Measurements from ENCODE around the gene REG4.

Gene REG4

GRCh38 chr1:119799599-119800177 is 11.6 kb downstream of the REG4 start:
- ChIA-PET CTCF (interaction anchor here (2.2 kb wide), 1 partner anchor 9 kb away, joined by 7 read pairs; no protein-coding TSS in a partner anchor), POLR2A (no interaction called here)
- no peak for DNase-seq (ENCODE audit: extremely low spot score)
- no peak for TF ChIP-seq PKNOX1 (IDR thresholded peaks at IDR 0.05)
- no peak for TF ChIP-seq L3MBTL2 (conservative IDR thresholded peaks at IDR 0.05)
- TF ChIP-seq LEF1 (IDR thresholded peaks at IDR 0.05; ENCODE audit: borderline replicate concordance) = no peak
- TF ChIP-seq ARNT (IDR thresholded peaks at IDR 0.05) = no peak
- TF ChIP-seq ELF4 (IDR thresholded peaks at IDR 0.05) = no peak
- no peak for TF ChIP-seq FOXM1 (IDR thresholded peaks at IDR 0.05; ENCODE audit: borderline replicate concordance)
- TF ChIP-seq SP1 (IDR thresholded peaks at IDR 0.05) = no peak
- no peak for TF ChIP-seq BHLHE40 (IDR thresholded peaks at IDR 0.05; ENCODE audit: borderline replicate concordance)
- no peak for TF ChIP-seq HDGF (IDR thresholded peaks at IDR 0.05; ENCODE audit: borderline replicate concordance)
- no peak for TF ChIP-seq TARDBP (IDR thresholded peaks at IDR 0.05)
- TF ChIP-seq FOXK2 (IDR thresholded peaks at IDR 0.05) = no peak
- TF ChIP-seq CTBP1 (IDR thresholded peaks at IDR 0.05; ENCODE audit: borderline replicate concordance) = no peak
- no peak for TF ChIP-seq FOXA1 (IDR thresholded peaks at IDR 0.05)
- TF ChIP-seq ZNF384 (IDR thresholded peaks at IDR 0.05) = no peak
- TF ChIP-seq NFRKB (IDR thresholded peaks at IDR 0.05) = no peak

DNA sequence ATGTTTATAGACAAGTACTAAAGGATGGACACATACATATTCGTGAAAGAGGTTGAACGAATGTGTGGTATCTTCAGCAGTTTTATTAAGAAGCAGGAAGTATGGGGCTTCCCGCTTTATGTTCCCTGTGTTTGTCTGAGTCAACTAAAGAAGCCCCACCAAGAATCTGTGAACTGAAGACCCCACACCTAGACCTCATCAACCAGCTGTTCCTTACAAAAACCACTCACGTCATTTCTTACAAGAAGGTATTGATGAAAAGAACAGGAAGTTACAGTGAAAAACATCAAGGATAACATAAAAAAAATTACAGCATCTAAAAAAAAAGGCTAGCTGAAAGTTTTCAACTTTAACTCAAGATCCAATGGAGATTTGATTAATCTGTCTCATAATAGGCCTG is 12.3 kb downstream of the REG4 start:
- CTCF ChIA-PET = interaction anchor here (2.2 kb wide), 1 partner anchor 10 kb away, joined by 7 read pairs; no protein-coding TSS in a partner anchor
- POLR2A ChIA-PET = no interaction called here
- DNase-seq (ENCODE audit: extremely low spot score) = no peak
- no peak for TF ChIP-seq NFRKB (IDR thresholded peaks at IDR 0.05)

- DNase-seq (ENCODE audit: extremely low spot score) = no peak
- CTCF ChIA-PET = interaction anchor here (0.6 kb wide), 1 partner anchor 122 kb away, joined by 3 read pairs; no protein-coding TSS in a partner anchor
- POLR2A ChIA-PET = no interaction called here
- TF ChIP-seq TARDBP (IDR thresholded peaks at IDR 0.05) (no peak), SUZ12 (IDR thresholded peaks at IDR 0.05) (no peak), L3MBTL2 (conservative IDR thresholded peaks at IDR 0.05) (no peak), FOXM1 (IDR thresholded peaks at IDR 0.05; ENCODE audit: borderline replicate concordance) (no peak)
Observed at GRCh38 chr1:119797606-119798005, 13.7 kb downstream of the REG4 start.

- CTCF ChIA-PET = interaction anchor here (0.6 to 1.0 kb wide), 2 partner anchors 12 to 122 kb away, joined by 3 to 4 read pairs; no protein-coding TSS in a partner anchor
- no peak for DNase-seq (ENCODE audit: extremely low spot score)
Observed at GRCh38 chr1:119797162-119797561, 14.1 kb downstream of the REG4 start.

DNA sequence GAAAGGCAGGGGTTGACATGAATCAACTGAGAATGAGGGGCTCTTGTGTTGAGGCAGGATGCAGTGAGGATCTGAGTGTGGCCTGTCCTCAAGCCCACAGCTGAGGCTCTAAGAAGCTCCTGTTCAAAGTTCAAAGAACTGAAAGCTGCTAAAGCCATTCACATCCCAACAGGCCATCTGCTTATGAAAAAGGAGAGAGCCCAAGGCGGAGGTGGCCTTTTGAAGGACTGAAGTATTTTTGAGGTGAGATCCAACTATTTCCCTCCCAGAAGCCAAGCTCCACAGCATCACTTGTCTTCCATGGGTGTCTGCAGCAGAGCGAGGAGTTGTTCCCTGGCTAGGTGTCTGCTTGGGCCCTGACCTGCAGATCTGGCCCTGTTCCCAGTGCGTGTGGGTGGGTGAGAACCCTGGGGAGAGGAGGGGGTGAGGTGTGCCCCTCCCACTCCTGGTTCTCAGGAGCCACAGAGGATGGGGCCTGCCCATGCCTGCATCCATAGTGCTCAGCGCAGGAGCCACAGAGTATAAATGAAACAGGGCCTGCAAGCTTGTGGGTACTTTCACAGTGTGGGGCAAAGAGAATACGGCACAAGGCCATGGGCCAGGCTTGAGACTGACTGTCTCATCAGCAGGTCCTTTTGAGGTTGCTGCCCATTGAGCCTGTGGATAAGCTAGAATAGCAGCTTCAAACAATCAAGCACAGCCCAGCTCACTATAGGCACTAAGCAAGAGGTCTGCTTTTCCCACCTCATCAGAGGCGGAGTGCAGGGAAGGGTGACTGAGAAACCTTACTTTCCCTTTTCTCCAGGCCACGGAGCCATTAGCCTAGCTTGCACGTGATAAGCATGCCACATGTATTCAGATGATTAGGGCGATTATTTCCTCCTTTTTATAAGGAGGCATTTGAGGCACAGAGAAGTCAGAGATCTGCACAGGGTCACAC is 15.7 kb downstream of the REG4 start:
- no peak for DNase-seq (ENCODE audit: extremely low spot score)
- ChIA-PET CTCF (interaction anchor here (1.2 kb wide), 1 partner anchor 14 kb away, joined by 5 read pairs; no protein-coding TSS in a partner anchor), POLR2A (no interaction called here)
- TF ChIP-seq ARNT (IDR thresholded peaks at IDR 0.05) (no peak), FOXK2 (IDR thresholded peaks at IDR 0.05) (no peak), PKNOX1 (IDR thresholded peaks at IDR 0.05) (no peak), FOXA1 (IDR thresholded peaks at IDR 0.05) (no peak), L3MBTL2 (conservative IDR thresholded peaks at IDR 0.05) (no peak), SUZ12 (IDR thresholded peaks at IDR 0.05) (no peak), ELF4 (IDR thresholded peaks at IDR 0.05) (no peak), SP1 (IDR thresholded peaks at IDR 0.05) (no peak), HDGF (IDR thresholded peaks at IDR 0.05; ENCODE audit: borderline replicate concordance) (no peak), FOXM1 (IDR thresholded peaks at IDR 0.05; ENCODE audit: borderline replicate concordance) (no peak), TARDBP (IDR thresholded peaks at IDR 0.05) (no peak), NFRKB (IDR thresholded peaks at IDR 0.05) (no peak), ZNF384 (IDR thresholded peaks at IDR 0.05) (no peak), LEF1 (IDR thresholded peaks at IDR 0.05; ENCODE audit: borderline replicate concordance) (no peak), BHLHE40 (IDR thresholded peaks at IDR 0.05; ENCODE audit: borderline replicate concordance) (no peak), CTBP1 (IDR thresholded peaks at IDR 0.05; ENCODE audit: borderline replicate concordance) (no peak)

More at GRCh38 chr1:119797162-119797561, 14.1 kb downstream of the REG4 start:
- POLR2A ChIA-PET = no interaction called here
- no peak for TF ChIP-seq SP1 (IDR thresholded peaks at IDR 0.05)
- TF ChIP-seq FOXA1 (IDR thresholded peaks at IDR 0.05) = no peak
- no peak for TF ChIP-seq ZNF384 (IDR thresholded peaks at IDR 0.05)
- no peak for TF ChIP-seq L3MBTL2 (conservative IDR thresholded peaks at IDR 0.05)
- no peak for TF ChIP-seq FOXM1 (IDR thresholded peaks at IDR 0.05; ENCODE audit: borderline replicate concordance)
- TF ChIP-seq PKNOX1 (IDR thresholded peaks at IDR 0.05) = no peak
- no peak for TF ChIP-seq CTBP1 (IDR thresholded peaks at IDR 0.05; ENCODE audit: borderline replicate concordance)
- no peak for TF ChIP-seq FOXK2 (IDR thresholded peaks at IDR 0.05)
- TF ChIP-seq ELF4 (IDR thresholded peaks at IDR 0.05) = no peak
- TF ChIP-seq SUZ12 (IDR thresholded peaks at IDR 0.05) = no peak
- no peak for TF ChIP-seq ARNT (IDR thresholded peaks at IDR 0.05)

DNA sequence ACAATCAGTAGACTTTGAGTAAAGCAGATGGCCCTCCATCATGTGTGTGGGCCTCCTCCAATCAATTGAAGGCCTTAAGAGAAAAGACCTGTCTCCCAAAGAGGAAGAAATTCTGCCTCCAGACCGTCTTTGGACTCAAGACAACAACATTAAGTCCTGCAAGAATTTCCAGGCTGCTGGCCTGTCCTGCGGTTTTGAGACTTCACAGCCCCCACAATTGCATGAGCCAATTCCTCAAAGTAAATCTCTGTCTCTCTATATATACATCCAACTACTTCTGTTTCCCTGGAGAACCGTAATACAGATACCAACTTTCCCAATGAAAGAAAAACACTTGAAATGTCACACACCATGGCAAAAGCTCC is 16.4 kb downstream of the REG4 start:
- ChIA-PET POLR2A (no interaction called here), CTCF (interaction anchor here (1.2 kb wide), 1 partner anchor 14 kb away, joined by 5 read pairs; no protein-coding TSS in a partner anchor)
- TF ChIP-seq ARNT (IDR thresholded peaks at IDR 0.05) = no peak
- TF ChIP-seq CTBP1 (IDR thresholded peaks at IDR 0.05; ENCODE audit: borderline replicate concordance) = no peak
- no peak for TF ChIP-seq ELF4 (IDR thresholded peaks at IDR 0.05)
- TF ChIP-seq HDGF (IDR thresholded peaks at IDR 0.05; ENCODE audit: borderline replicate concordance) = no peak
- TF ChIP-seq SUZ12 (IDR thresholded peaks at IDR 0.05) = no peak
- no peak for TF ChIP-seq FOXM1 (IDR thresholded peaks at IDR 0.05; ENCODE audit: borderline replicate concordance)
- TF ChIP-seq LEF1 (IDR thresholded peaks at IDR 0.05; ENCODE audit: borderline replicate concordance) = no peak
- no peak for TF ChIP-seq TARDBP (IDR thresholded peaks at IDR 0.05)
- no peak for TF ChIP-seq L3MBTL2 (conservative IDR thresholded peaks at IDR 0.05)
- TF ChIP-seq FOXK2 (IDR thresholded peaks at IDR 0.05) = no peak
- TF ChIP-seq PKNOX1 (IDR thresholded peaks at IDR 0.05) = no peak
- TF ChIP-seq SP1 (IDR thresholded peaks at IDR 0.05) = no peak
- no peak for TF ChIP-seq FOXA1 (IDR thresholded peaks at IDR 0.05)
- no peak for TF ChIP-seq BHLHE40 (IDR thresholded peaks at IDR 0.05; ENCODE audit: borderline replicate concordance)
- TF ChIP-seq ZNF384 (IDR thresholded peaks at IDR 0.05) = no peak
- TF ChIP-seq NFRKB (IDR thresholded peaks at IDR 0.05) = no peak
- no peak for DNase-seq (ENCODE audit: extremely low spot score)
